Right ventricle myocardium superior (tissue), 1 donor: Measurements from ENCODE around the gene LGALS7B. TPM values are rescaled to one million over a fixed set of nuclear protein-coding genes. Genes with fewer than 3 reads are reported as not detected.
"Not testable (repeated sequence)": the region's sequence is repeated elsewhere in the genome, so short reads cannot be mapped to it uniquely, and the experiment has no call there.

Experiments used
- ATAC-seq: fragments of 200-7000 bp; cut with Tn5 transposase; one replicate; pipeline ENCODE4 v1.9.1; 2020; ENCODE audit warnings: mild to moderate bottlenecking; ENCODE audit not compliant: poor library complexity
- DNase-seq: peaks from one replicate; pipeline ENCODE4 v3.0.0-alpha.2; 2020
- intact Hi-C: fragments of 100-400 bp; cut with DNase I; formaldehyde crosslinking; loops from one replicate; pipeline ENCODE4 v1.11.2; 2022
- total RNA-seq: library from RNA; stranded (reverse); fragmentation: NEBNext Ultra II Directional; extraction: Animal tissue kit (Norgen Biotek cat#: 25700); gene quantifications from one replicate; pipeline ENCODE4 v1.2.1, GENCODE V29; 2021
- donor health status: DM: no; HTN: yes; CAD: no; lungs with severe emphysema.

LGALS7B gene
- total RNA-seq, 1 donor from 2014 or later, result not detected

- intact Hi-C loops, result no loop called here
- DNase-seq (no peak), ATAC-seq (peak; percentile 56)
Observed at GRCh38 chr19:38812841-38813320, 23.9 kb downstream of the LGALS7B start, which contains the start of gene LGALS4. Gene LGALS4, minus strand, starts transcription at chr19:38812945. Its CDS starts 59 bp downstream, at chr19:38812886.

- intact Hi-C loops, result no loop called here
- no peak for ATAC-seq
- DNase-seq, result no peak
Observed at GRCh38 chr19:38813323-38813722, 24.3 kb downstream of the LGALS7B start.

GRCh38 chr19:38813932-38814331 is 24.9 kb downstream of the LGALS7B start:
- ATAC-seq, DNase-seq, intact Hi-C loops: not testable (repeated sequence)

GRCh38 chr19:38815059-38816001 is 26.3 kb downstream of the LGALS7B start:
- DNase-seq, result no peak
- intact Hi-C loops, result no loop called here
- no peak for ATAC-seq

- intact Hi-C loops, result no loop called here
- ATAC-seq, result no peak
Observed at GRCh38 chr19:38816131-38816750, 27.2 kb downstream of the LGALS7B start.

GRCh38 chr19:38817081-38817480 is 28.1 kb downstream of the LGALS7B start:
- no peak for ATAC-seq
- intact Hi-C loops, result no loop called here
- no peak for DNase-seq

More at GRCh38 chr19:38816131-38816750, 27.2 kb downstream of the LGALS7B start:
- no peak for DNase-seq

- peak; percentile 73 for ATAC-seq
- peak; percentile 62 for DNase-seq
- intact Hi-C loops, result no loop called here
Observed at GRCh38 chr19:38819231-38819920, 30.4 kb downstream of the LGALS7B start.

GRCh38 chr19:38821230-38821825 is 32.3 kb downstream of the LGALS7B start:
- ATAC-seq, intact Hi-C loops, DNase-seq: not testable (repeated sequence)

- intact Hi-C loops, DNase-seq, ATAC-seq: not testable (repeated sequence)
Observed at GRCh38 chr19:38825936-38826335, 36.9 kb downstream of the LGALS7B start.

GRCh38 chr19:38826856-38827551 is 38.0 kb downstream of the LGALS7B start:
- intact Hi-C loops, result no loop called here
- ATAC-seq (no peak), DNase-seq (no peak)

GRCh38 chr19:38829203-38829602 is 40.2 kb downstream of the LGALS7B start:
- DNase-seq, intact Hi-C loops, ATAC-seq: not testable (repeated sequence)

- intact Hi-C loops, result no loop called here
- ATAC-seq (no peak), DNase-seq (no peak)
Observed at GRCh38 chr19:38830039-38830733, 41.2 kb downstream of the LGALS7B start.

- intact Hi-C loops, result no loop called here
- DNase-seq (peak; percentile 86), ATAC-seq (peak; percentile 75)
Observed at GRCh38 chr19:38831142-38831605, 42.2 kb downstream of the LGALS7B start.

GRCh38 chr19:38833092-38833425 is 44.1 kb downstream of the LGALS7B start:
- ATAC-seq (no peak), DNase-seq (no peak)
- intact Hi-C loops, result no loop called here

- ATAC-seq, result no peak
- no peak for DNase-seq
- intact Hi-C loops, result no loop called here
Observed at GRCh38 chr19:38834104-38834490, 45.1 kb downstream of the LGALS7B start.

GRCh38 chr19:38834590-38834989 is 45.6 kb downstream of the LGALS7B start:
- DNase-seq (no peak), ATAC-seq (no peak)
- intact Hi-C loops, result no loop called here

- intact Hi-C loops, result no loop called here
Observed at GRCh38 chr19:38836159-38836982, 47.4 kb downstream of the LGALS7B start.

More at GRCh38 chr19:38836159-38836982, 47.4 kb downstream of the LGALS7B start:
- DNase-seq, result no peak
- ATAC-seq, result no peak
